ENCODE results near the gene FCN3.

Gene FCN3

GRCh38 chr1:27353629-27354028 is 21.0 kb downstream of the FCN3 start:
- no peak for TF ChIP-seq CTCF (conservative IDR thresholded peaks at IDR 0.05; ENCODE audit: low read depth, low read length)
- H3K9ac ChIP-seq: no peak overlapping the region
- no peaks in the 10 kb centered on the region for H3K79me2 ChIP-seq (ENCODE audit: insufficient read depth, low read depth)
- no peak overlapping the region for H3K27ac ChIP-seq
- H3K4me1 ChIP-seq (ENCODE audit: low read depth, poor library complexity, severe bottlenecking): peaks cover 7% of the 10 kb centered on the region
- H3K36me3 ChIP-seq (ENCODE audit: insufficient read depth): no peaks in the 10 kb centered on the region
- no peak overlapping the region for H3K4me3 ChIP-seq (IDR thresholded peaks at IDR 0.05; ENCODE audit: insufficient read depth, low read depth, low read length)
- no peak overlapping the region for H2AFZ ChIP-seq (ENCODE audit: low read depth)
- no peaks in the 10 kb centered on the region for H4K20me1 ChIP-seq (ENCODE audit: insufficient read depth)
- H3K27me3 ChIP-seq (ENCODE audit: insufficient read depth, low read depth): no peaks in the 10 kb centered on the region
- H3K4me2 ChIP-seq: no peak overlapping the region

- H3K4me1 ChIP-seq (ENCODE audit: low read depth, poor library complexity, severe bottlenecking): peaks cover 7% of the 10 kb centered on the region
- no peaks in the 10 kb centered on the region for H3K27me3 ChIP-seq (ENCODE audit: insufficient read depth, low read depth)
- no peaks in the 10 kb centered on the region for H4K20me1 ChIP-seq (ENCODE audit: insufficient read depth)
- no peak overlapping the region for H3K9ac ChIP-seq
- H2AFZ ChIP-seq (ENCODE audit: low read depth): no peak overlapping the region
- no peak overlapping the region for H3K4me2 ChIP-seq
- H3K79me2 ChIP-seq (ENCODE audit: insufficient read depth, low read depth): no peaks in the 10 kb centered on the region
- no peak overlapping the region for H3K4me3 ChIP-seq (IDR thresholded peaks at IDR 0.05; ENCODE audit: insufficient read depth, low read depth, low read length)
- no peaks in the 10 kb centered on the region for H3K36me3 ChIP-seq (ENCODE audit: insufficient read depth)
- TF ChIP-seq CTCF (conservative IDR thresholded peaks at IDR 0.05; ENCODE audit: low read depth, low read length): no peak
- H3K27ac ChIP-seq: no peak overlapping the region
Measured at GRCh38 chr1:27353166-27353565, 21.5 kb downstream of the FCN3 start.

GRCh38 chr1:27351541-27352107 is 23.0 kb downstream of the FCN3 start:
- H2AFZ ChIP-seq (ENCODE audit: low read depth): no peak overlapping the region
- H3K4me3 ChIP-seq (IDR thresholded peaks at IDR 0.05; ENCODE audit: insufficient read depth, low read depth, low read length): no peak overlapping the region
- H3K9ac ChIP-seq: no peak overlapping the region

GRCh38 chr1:27350663-27351540 is 23.7 kb downstream of the FCN3 start:
- Histone ChIP-seq H2AFZ (ENCODE audit: low read depth) (no peak overlapping the region), H3K9ac (no peak overlapping the region), H3K79me2 (ENCODE audit: insufficient read depth, low read depth) (no peaks in the 10 kb centered on the region), H3K4me2 (no peak overlapping the region), H4K20me1 (ENCODE audit: insufficient read depth) (no peaks in the 10 kb centered on the region), H3K4me3 (IDR thresholded peaks at IDR 0.05; ENCODE audit: insufficient read depth, low read depth, low read length) (no peak overlapping the region), H3K4me1 (ENCODE audit: low read depth, poor library complexity, severe bottlenecking) (no peaks in the 10 kb centered on the region), H3K36me3 (ENCODE audit: insufficient read depth) (no peaks in the 10 kb centered on the region), H3K27ac (no peak overlapping the region), H3K27me3 (ENCODE audit: insufficient read depth, low read depth) (no peaks in the 10 kb centered on the region)
- TF ChIP-seq CTCF (conservative IDR thresholded peaks at IDR 0.05; ENCODE audit: low read depth, low read length): no peak

More at GRCh38 chr1:27351541-27352107, 23.0 kb downstream of the FCN3 start:
- no peak overlapping the region for H3K4me2 ChIP-seq
- H3K27me3 ChIP-seq (ENCODE audit: insufficient read depth, low read depth): no peaks in the 10 kb centered on the region
- no peaks in the 10 kb centered on the region for H3K79me2 ChIP-seq (ENCODE audit: insufficient read depth, low read depth)
- H3K36me3 ChIP-seq (ENCODE audit: insufficient read depth): no peaks in the 10 kb centered on the region
- H3K4me1 ChIP-seq (ENCODE audit: low read depth, poor library complexity, severe bottlenecking): no peaks in the 10 kb centered on the region
- H3K27ac ChIP-seq: no peak overlapping the region
- H4K20me1 ChIP-seq (ENCODE audit: insufficient read depth): no peaks in the 10 kb centered on the region
- no peak for TF ChIP-seq CTCF (conservative IDR thresholded peaks at IDR 0.05; ENCODE audit: low read depth, low read length)
